IPS-20b (cell line): ENCODE measurements around the gene ANKS1B.

Source experiments
- H3K27ac ChIP-seq: one replicate; pipeline ENCODE4 v1.5.1; 2013; ENCODE audit warnings: low read length
- H3K27me3 ChIP-seq: 2 replicates; pipeline ENCODE4 v1.6.1; 2013; ENCODE audit warnings: mild to moderate bottlenecking, low read length, inconsistent platforms; ENCODE audit not compliant: insufficient read depth
- H3K36me3 ChIP-seq: 2 replicates; pipeline ENCODE4 v1.6.1; 2013; ENCODE audit warnings: low read depth, mild to moderate bottlenecking, inconsistent platforms, low read length, moderate library complexity; ENCODE audit not compliant: insufficient read depth
- H3K4me1 ChIP-seq: 2 replicates; pipeline ENCODE4 v1.6.1; 2013; ENCODE audit warnings: mild to moderate bottlenecking, control low read depth, inconsistent platforms, low read length, moderate library complexity; ENCODE audit not compliant: insufficient read depth
- H3K4me3 ChIP-seq: 2 replicates; pipeline ENCODE4 v1.5.1; 2013; ENCODE audit warnings: mild to moderate bottlenecking, low read length, inconsistent platforms
- H3K9ac ChIP-seq: 2 replicates; pipeline ENCODE4 v1.6.1; 2013; ENCODE audit warnings: low read depth, mild to moderate bottlenecking, inconsistent platforms, low read length, moderate library complexity
- H3K9me3 ChIP-seq: 2 replicates; pipeline ENCODE4 v1.6.1; 2013; ENCODE audit warnings: mild to moderate bottlenecking, low read depth, low read length, inconsistent platforms; ENCODE audit not compliant: insufficient read depth

The ANKS1B gene

DNA sequence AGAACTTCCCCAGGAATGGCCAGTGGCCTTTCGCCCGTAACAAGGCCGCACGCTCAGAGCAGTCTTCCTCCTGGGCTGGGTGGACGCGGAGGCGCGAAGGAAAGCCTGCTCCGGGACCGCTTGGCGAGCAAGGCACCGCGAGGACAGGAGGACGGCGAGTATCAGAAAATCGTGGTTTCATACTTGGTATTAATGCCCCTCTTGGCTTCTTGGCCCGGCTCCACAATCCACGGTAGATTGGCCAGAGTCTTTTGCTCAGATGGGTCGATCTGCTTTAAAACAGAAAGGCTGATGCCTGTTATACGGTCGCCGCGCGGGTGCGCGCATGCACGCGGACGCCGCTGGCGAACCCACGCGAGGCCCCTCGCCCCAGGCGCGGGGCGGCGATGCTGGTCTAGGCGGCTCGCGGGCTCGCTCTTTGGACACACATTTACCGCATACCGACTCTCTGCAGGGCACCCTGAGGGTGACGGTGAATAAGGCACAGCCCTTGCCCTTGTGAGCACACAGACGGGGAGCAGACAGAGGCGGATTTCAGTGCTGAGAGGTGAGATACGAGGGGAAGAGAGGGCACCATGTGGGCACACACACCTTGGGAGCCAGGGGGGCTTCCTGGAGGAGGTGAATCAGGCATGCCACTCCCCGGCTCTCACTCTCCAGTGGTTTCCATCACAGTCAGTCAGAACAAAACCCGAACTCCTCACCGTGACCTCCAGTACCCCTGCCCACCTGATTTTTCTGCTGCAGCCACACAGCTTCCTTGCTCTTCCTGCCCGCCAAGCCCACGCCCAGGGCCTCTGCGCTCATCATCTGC lies 1239.0 kb downstream of the ANKS1B start:
- no peaks in the 10 kb centered on the region for H3K36me3 ChIP-seq
- peaks cover 13% of the 10 kb centered on the region; the same call in 1 of the 2 replicates for H3K4me1 ChIP-seq
- no peak overlapping the region for H3K27ac ChIP-seq
- peaks cover 24% of the 10 kb centered on the region for H3K27me3 ChIP-seq
- peak overlapping the region; percentile 19; the same call in 1 of the 2 replicates for H3K9ac ChIP-seq
- peak overlapping the region; percentile 66; the same call in 1 of the 2 replicates for H3K4me3 ChIP-seq
- no peaks in the 10 kb centered on the region for H3K9me3 ChIP-seq

DNA sequence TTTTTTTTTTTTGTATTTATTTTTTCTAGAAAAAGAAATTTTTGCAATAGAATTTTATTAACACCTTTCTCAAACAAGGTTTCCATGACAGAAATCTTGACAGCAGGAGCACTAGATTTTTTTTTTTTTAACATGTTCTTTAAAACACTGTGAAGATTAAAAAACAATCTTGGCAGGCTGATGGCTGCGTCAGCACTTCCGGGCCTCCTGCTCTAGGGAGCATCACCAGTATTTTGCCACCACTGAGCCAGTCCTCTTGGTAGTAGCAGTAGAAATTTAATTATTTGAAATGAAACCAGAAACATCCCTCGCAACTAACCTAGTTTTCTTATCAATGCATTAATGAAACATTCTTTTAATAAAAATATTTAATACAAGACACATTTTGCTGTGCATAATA lies 1240.1 kb downstream of the ANKS1B start:
- H3K9me3 ChIP-seq = no peaks in the 10 kb centered on the region
- no peaks in the 10 kb centered on the region for H3K36me3 ChIP-seq
- no peak overlapping the region for H3K9ac ChIP-seq
- H3K27ac ChIP-seq = no peak overlapping the region
- H3K27me3 ChIP-seq = peaks cover 24% of the 10 kb centered on the region
- no peak overlapping the region for H3K4me3 ChIP-seq
- H3K4me1 ChIP-seq = peaks cover 11% of the 10 kb centered on the region; the same call in 1 of the 2 replicates

DNA sequence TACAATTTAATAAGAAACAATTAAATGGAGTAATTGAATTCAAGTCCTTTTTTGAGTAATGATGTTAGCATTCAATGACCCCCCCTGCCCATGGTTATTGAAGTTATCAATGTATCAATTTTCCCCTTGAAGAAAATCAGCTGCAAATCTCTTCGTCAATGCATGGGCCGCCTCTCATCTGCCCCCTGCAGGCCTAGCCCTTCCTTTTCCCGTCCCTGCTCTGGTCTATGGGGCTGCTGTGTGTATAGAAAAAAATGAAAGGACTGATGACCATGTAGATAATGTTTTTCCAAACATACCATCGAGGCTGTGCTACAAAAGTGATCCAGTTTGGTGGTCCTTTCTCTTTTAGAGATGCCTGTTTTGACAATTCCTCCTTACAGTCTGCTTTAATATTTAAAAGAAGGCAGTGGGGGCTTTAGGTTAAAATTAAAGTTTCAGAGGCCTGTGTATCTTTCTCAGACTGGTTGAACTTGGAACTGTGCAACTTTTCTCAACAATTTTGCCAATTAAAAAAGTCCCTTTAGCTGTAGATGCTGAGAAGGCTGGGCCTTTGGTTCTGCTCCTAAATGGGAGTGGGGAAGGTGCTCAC lies 1241.3 kb downstream of the ANKS1B start:
- Histone ChIP-seq H3K9me3 (no peaks in the 10 kb centered on the region), H3K36me3 (no peaks in the 10 kb centered on the region), H3K9ac (no peak overlapping the region), H3K4me3 (no peak overlapping the region), H3K27ac (no peak overlapping the region), H3K4me1 (peaks cover 11% of the 10 kb centered on the region; the same call in 1 of the 2 replicates), H3K27me3 (peaks cover 24% of the 10 kb centered on the region)

DNA sequence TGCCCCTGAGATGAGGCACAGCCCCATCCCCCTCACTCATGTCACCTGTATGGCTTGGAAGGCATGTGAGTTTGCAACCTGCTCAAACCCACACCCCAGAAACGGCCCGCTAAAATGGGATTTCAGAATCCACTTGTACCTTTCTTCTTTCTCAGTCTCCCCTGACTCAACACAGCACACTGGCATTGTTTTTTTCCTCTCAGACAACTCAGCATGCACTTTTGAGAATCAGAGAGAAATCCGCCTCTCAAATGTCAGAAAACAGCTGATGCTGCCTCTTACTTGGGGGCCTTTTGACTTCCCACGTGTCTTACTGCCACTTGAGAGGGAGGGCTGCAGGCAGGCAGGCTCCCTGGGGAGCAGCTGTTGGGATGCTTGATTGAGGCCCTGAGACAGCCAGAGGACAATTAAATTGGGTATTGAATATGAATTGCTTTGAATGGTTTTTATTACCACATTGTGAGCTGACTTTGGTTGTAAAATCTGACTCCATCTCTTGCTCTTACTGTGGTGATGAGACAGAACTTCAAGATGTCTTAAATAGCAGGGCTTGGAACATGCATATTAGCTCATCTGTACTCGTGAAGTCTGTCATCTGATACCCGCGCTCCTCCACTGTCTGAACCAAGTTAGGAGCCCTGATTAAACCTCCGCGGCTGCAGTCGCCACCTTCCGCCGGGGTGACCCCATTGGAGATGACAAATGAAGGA lies 1243.0 kb downstream of the ANKS1B start:
- no peak overlapping the region for H3K9ac ChIP-seq
- no peak overlapping the region for H3K4me3 ChIP-seq
- peaks cover 13% of the 10 kb centered on the region; the same call in 1 of the 2 replicates for H3K4me1 ChIP-seq
- H3K36me3 ChIP-seq = no peaks in the 10 kb centered on the region
- peaks cover 20% of the 10 kb centered on the region for H3K27me3 ChIP-seq
- H3K9me3 ChIP-seq = no peaks in the 10 kb centered on the region
- no peak overlapping the region for H3K27ac ChIP-seq

DNA sequence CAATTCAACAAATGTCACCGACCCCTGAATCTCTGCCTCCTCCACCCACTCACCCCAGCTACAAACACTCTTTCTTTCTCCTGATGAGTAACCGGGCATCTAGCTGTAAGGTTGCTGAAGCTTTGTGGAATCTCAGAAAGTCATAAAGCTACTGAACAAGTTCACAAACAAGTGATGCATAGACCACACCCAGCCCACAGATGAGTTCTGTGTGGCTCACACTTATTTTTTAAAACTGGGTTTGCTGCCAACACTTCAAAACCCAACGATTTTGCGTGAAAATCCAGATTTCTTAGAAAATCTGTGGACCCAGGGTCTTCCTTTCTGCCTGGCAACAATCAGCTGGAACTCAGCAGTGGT lies 1243.6 kb downstream of the ANKS1B start:
- Histone ChIP-seq H3K36me3 (no peaks in the 10 kb centered on the region), H3K27ac (no peak overlapping the region), H3K9ac (no peak overlapping the region)

DNA sequence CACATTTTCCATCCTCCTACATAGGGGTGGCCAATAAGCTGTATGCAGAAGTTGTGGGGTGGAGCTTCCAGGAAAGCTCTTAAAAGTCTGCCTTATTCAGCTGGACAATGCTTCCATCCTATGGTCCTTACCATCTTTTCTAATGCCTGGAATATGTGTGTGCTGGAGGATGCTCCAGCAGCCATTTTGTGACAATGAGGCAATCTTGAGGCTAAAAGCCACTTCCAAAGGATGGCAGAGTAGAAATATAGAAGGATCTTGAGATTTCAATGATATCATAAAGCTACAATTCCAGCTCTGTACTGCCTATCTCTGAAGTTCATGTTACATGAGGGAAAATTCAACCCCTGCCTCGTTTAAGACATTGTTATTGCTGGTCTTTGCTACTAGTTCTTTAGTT lies 1244.0 kb downstream of the ANKS1B start:
- Histone ChIP-seq H3K9me3 (no peaks in the 10 kb centered on the region), H3K4me1 (peaks cover 13% of the 10 kb centered on the region; the same call in 1 of the 2 replicates), H3K27me3 (peaks cover 11% of the 10 kb centered on the region), H3K27ac (no peak overlapping the region), H3K36me3 (no peaks in the 10 kb centered on the region), H3K9ac (no peak overlapping the region), H3K4me3 (no peak overlapping the region)

More for the DNA sequence above, 1243.6 kb downstream of the ANKS1B start:
- peaks cover 15% of the 10 kb centered on the region for H3K27me3 ChIP-seq
- peaks cover 13% of the 10 kb centered on the region; the same call in 1 of the 2 replicates for H3K4me1 ChIP-seq
- no peaks in the 10 kb centered on the region for H3K9me3 ChIP-seq
- no peak overlapping the region for H3K4me3 ChIP-seq

DNA sequence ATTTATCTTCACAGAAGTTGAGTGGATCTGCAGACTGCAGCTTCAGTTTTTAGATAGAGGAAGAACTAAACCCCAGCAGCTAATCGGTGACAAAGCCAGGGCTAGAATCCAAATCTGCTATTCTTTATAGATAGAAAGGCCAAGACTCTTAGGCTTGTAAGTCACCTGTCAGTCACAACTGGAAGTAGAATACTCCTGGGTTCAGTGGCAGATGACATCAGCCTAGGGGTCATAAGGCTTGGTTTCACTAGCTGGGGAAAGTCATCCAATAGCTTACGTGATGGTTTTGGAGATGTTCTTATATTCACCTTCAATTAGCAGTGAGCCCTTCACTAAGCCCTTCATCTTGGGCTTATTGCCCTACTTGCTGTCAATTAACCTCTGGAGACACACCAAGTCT lies 1246.2 kb downstream of the ANKS1B start:
- H3K27me3 ChIP-seq = no peaks in the 10 kb centered on the region
- no peak overlapping the region for H3K27ac ChIP-seq
- H3K36me3 ChIP-seq = no peaks in the 10 kb centered on the region
- no peaks in the 10 kb centered on the region for H3K9me3 ChIP-seq
- peaks cover 13% of the 10 kb centered on the region; the same call in 1 of the 2 replicates for H3K4me1 ChIP-seq
- H3K4me3 ChIP-seq = no peak overlapping the region
- no peak overlapping the region for H3K9ac ChIP-seq

DNA sequence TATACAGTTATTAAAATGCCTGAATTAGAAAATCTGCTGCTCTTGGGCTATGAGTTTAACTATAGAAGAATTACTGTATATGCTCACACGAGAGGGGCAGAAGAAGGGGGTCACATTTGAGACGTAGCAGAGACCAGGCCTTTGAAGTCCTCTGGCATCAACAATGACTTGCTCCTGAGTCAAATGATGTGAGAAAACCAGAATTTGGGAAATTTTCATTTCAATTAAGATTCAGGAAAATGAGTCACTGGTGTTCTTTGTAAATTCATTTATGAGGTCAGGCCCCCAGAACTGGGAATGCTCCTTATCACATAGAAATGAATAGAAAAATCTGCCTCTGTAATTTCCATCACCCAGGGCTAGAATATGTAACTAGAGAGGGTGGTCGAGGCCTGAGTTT lies 1246.7 kb downstream of the ANKS1B start:
- Histone ChIP-seq H3K4me1 (peaks cover 13% of the 10 kb centered on the region; the same call in 1 of the 2 replicates), H3K9ac (no peak overlapping the region), H3K27me3 (no peaks in the 10 kb centered on the region), H3K27ac (no peak overlapping the region), H3K4me3 (no peak overlapping the region), H3K36me3 (no peaks in the 10 kb centered on the region), H3K9me3 (no peaks in the 10 kb centered on the region)

DNA sequence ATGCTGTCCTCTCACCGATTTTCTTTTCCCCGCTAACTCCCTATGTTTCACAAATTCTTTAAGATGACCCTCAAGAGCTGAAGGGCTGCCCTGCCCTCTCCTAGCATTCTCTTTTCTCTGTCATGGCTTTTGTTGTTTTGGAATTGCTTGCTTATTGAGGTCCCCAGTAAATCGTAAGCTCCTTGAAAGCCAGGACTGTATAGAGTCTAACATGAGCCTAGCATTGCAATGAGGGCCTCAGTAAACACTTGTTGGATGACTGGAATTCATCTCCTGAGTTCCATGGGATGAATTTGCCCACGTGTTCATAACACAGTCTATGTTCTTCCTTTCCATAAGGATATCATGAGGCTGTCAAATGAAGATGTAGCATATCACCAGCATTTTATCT lies 1247.4 kb downstream of the ANKS1B start:
- H3K27ac ChIP-seq = no peak overlapping the region

DNA sequence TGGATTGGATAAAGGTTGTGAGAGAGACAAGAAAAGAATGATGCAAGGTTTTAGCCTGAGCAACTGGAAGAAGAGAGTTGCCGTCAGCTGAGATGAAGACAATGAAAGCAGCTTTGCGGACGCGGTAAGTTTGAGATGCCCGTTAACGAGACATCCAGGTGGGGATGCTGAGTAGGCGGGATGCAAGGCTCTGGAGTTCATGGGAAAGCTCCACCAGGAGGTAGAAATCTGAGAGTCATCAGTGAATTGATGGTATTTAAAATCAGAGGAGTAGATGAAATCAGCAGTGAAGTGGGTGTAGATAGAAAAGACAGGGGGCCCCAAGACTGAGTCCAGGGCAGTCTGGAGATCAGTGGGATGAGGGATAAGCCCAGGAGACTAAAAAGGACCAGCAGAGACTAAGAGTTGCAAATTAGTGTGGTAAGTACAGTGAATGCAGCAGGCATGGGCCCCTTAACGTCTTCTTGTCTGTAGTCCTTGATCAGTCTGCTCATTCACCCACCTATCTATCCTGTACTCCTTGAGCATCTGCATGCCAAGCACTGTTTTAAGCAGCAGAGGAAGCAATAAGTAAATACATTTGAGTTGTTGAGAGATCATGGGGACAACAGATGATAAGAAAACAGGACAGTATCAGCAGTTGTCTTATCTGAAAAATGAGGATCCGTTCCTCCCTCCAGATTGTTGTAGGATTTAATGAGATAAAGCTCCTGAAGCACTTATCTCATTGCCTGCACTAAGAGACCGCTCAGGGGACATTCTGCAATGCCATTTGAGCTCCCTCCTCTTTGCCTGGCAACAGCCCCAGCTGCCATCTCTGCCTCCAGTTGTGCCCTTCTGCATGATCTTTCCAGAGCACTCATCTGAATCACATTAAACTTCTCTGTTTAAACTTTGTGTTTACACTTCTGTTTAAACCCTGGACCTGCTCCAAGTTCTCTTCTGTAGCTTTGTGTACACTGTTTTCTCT lies 1248.1 kb downstream of the ANKS1B start:
- Histone ChIP-seq H3K4me3 (no peak overlapping the region), H3K36me3 (peaks cover 9% of the 10 kb centered on the region; the same call in 1 of the 2 replicates), H3K4me1 (peaks cover 7% of the 10 kb centered on the region; the same call in 1 of the 2 replicates), H3K9ac (no peak overlapping the region), H3K27me3 (no peaks in the 10 kb centered on the region), H3K9me3 (no peaks in the 10 kb centered on the region), H3K27ac (no peak overlapping the region)

More for the DNA sequence above, 1247.4 kb downstream of the ANKS1B start:
- Histone ChIP-seq H3K27me3 (no peaks in the 10 kb centered on the region), H3K9me3 (no peaks in the 10 kb centered on the region), H3K9ac (no peak overlapping the region), H3K4me3 (no peak overlapping the region), H3K4me1 (peaks cover 13% of the 10 kb centered on the region; the same call in 1 of the 2 replicates), H3K36me3 (peaks cover 5% of the 10 kb centered on the region; the same call in 1 of the 2 replicates)

DNA sequence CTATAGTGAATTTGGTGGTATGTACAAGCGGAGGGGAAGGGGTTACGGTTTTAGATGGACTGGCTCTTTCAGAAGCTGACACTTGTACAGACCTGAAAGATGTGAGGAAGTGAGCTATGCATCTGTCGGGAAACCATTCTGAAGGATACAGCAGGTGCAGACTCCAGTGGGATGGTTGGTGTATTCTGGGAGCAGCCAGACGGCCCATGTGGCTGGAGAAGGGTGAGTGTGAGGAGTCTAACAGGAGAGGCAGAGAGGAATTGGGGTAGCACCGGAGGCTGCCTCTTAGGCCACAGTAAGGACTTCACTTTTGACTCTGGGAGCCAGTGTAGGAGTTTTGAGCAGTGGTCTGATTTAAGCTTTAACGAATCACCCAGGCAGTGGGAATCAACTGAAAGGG lies 1248.9 kb downstream of the ANKS1B start:
- Histone ChIP-seq H3K9me3 (no peaks in the 10 kb centered on the region), H3K4me3 (no peak overlapping the region), H3K36me3 (peaks cover 12% of the 10 kb centered on the region), H3K27me3 (no peaks in the 10 kb centered on the region), H3K9ac (no peak overlapping the region), H3K4me1 (0 out of 2 replicates have a peak, but pooled peaks cover 2% of the 10 kb centered on the region), H3K27ac (no peak overlapping the region)
